Measurements from ENCODE around the gene C10orf95.
"Not testable (repeated sequence)": the region's sequence is repeated elsewhere in the genome, so short reads cannot be mapped to it uniquely, and the experiment has no call there.

Gene C10orf95

GRCh38 chr10:102461187-102462054 is 10.1 kb upstream of the C10orf95 start:
- peak overlapping the region; percentile 88 to 91 (median 90) for H3K4me3 Mint-ChIP-seq
- peaks cover 19% of the 10 kb centered on the region for H3K4me1 Mint-ChIP-seq
- H3K36me3 Mint-ChIP-seq (ENCODE audit: low read depth) = no peaks in the 10 kb centered on the region
- H3K9me3 Mint-ChIP-seq = no peaks in the 10 kb centered on the region
- no peak for TF ChIP-seq CTCF (IDR thresholded peaks at IDR 0.05; ENCODE audit: unreplicated experiment in 3 of 3)
- peaks cover 35% of the 10 kb centered on the region for H3K27me3 Mint-ChIP-seq (ENCODE audit: low read depth)
- peak overlapping the region in 2 of 3 experiments; percentile 10 to 58 for H3K27ac Mint-ChIP-seq

- H3K27me3 Mint-ChIP-seq (ENCODE audit: low read depth) = peaks cover 35% of the 10 kb centered on the region
- TF ChIP-seq CTCF (IDR thresholded peaks at IDR 0.05; ENCODE audit: unreplicated experiment in 3 of 3) = no peak
- H3K36me3 Mint-ChIP-seq (ENCODE audit: low read depth) = no peaks in the 10 kb centered on the region
- H3K9me3 Mint-ChIP-seq = no peaks in the 10 kb centered on the region
- peak overlapping the region in 2 of 3 experiments; percentile 1 to 58 for H3K27ac Mint-ChIP-seq
- H3K4me1 Mint-ChIP-seq = peaks cover 19% of the 10 kb centered on the region
- peak overlapping the region; percentile 75 to 91 (median 76) for H3K4me3 Mint-ChIP-seq
These were observed 9.5 kb upstream of the C10orf95 start for GRCh38 chr10:102460836-102461186.

GRCh38 chr10:102458656-102459055 is 7.3 kb upstream of the C10orf95 start:
- peaks cover 30% of the 10 kb centered on the region for H3K27me3 Mint-ChIP-seq (ENCODE audit: low read depth)
- H3K4me1 Mint-ChIP-seq = peaks cover 19% of the 10 kb centered on the region
- no peaks in the 10 kb centered on the region for H3K9me3 Mint-ChIP-seq
- no peak for TF ChIP-seq CTCF (IDR thresholded peaks at IDR 0.05; ENCODE audit: unreplicated experiment in 3 of 3)
- H3K27ac Mint-ChIP-seq = peak overlapping the region in 1 of 3 experiments; percentile 20
- H3K36me3 Mint-ChIP-seq (ENCODE audit: low read depth) = no peaks in the 10 kb centered on the region
- peak overlapping the region in 1 of 3 experiments; percentile 31 for H3K4me3 Mint-ChIP-seq

- TF ChIP-seq CTCF (IDR thresholded peaks at IDR 0.05; ENCODE audit: unreplicated experiment in 3 of 3) = no peak
- Mint-ChIP-seq H3K4me1 (peaks cover 16% of the 10 kb centered on the region), H3K9me3 (no peaks in the 10 kb centered on the region), H3K36me3 (ENCODE audit: low read depth) (peaks cover 5% of the 10 kb centered on the region), H3K4me3 (no peak overlapping the region), H3K27me3 (ENCODE audit: low read depth) (peaks cover 22% of the 10 kb centered on the region), H3K27ac (no peak overlapping the region)
These were observed 6.3 kb upstream of the C10orf95 start for GRCh38 chr10:102457591-102458150.

GRCh38 chr10:102455893-102456471 is 4.6 kb upstream of the C10orf95 start:
- no peaks in the 10 kb centered on the region for H3K9me3 Mint-ChIP-seq
- TF ChIP-seq CTCF (IDR thresholded peaks at IDR 0.05; ENCODE audit: unreplicated experiment in 3 of 3) = no peak
- H3K4me3 Mint-ChIP-seq = no peak overlapping the region
- peaks cover 5% of the 10 kb centered on the region for H3K36me3 Mint-ChIP-seq (ENCODE audit: low read depth)
- H3K27ac Mint-ChIP-seq = no peak overlapping the region
- peaks cover 8% of the 10 kb centered on the region for H3K27me3 Mint-ChIP-seq (ENCODE audit: low read depth)
- H3K4me1 Mint-ChIP-seq = peaks cover 4% of the 10 kb centered on the region

- Mint-ChIP-seq H3K27ac (peak overlapping the region in 1 of 3 experiments; percentile 77), H3K4me3 (peak overlapping the region; percentile 14 to 49 (median 26))
- H3K36me3 Mint-ChIP-seq (ENCODE audit: low read depth); H3K4me1 Mint-ChIP-seq; H3K27me3 Mint-ChIP-seq (ENCODE audit: low read depth); H3K9me3 Mint-ChIP-seq: not testable (repeated sequence)
These were observed 3.5 kb upstream of the C10orf95 start for GRCh38 chr10:102454662-102455487.

All from nephron (organoid).